RWPE2 (cell line): Measurements from ENCODE around the gene CDH1.
"Not testable (repeated sequence)": the region's sequence is repeated elsewhere in the genome, so short reads cannot be mapped to it uniquely, and the experiment has no call there.

Source experiments
- ATAC-seq: fragments of 200-7000 bp; cut with Tn5 transposase; 3 replicates; pipeline ENCODE4 v1.9.1; 2021; ENCODE audit warnings: low read depth
- DNase-seq: peaks from one replicate; pipeline ENCODE4 v3.0.0-alpha.2; 2020; ENCODE audit warnings: low spot score
- H3K27ac ChIP-seq: fragments of 450-650 bp; 2 replicates; pipeline ENCODE4 v1.5.1; 2017; ENCODE audit warnings: mild to moderate bottlenecking; ENCODE audit not compliant: poor library complexity, severe bottlenecking
- H3K27me3 ChIP-seq: fragments of 250-450 bp; sonication (Bioruptor Pico); 2 replicates; pipeline ENCODE4 v1.5.1; 2021; ENCODE audit warnings: mild to moderate bottlenecking, moderate library complexity; ENCODE audit not compliant: insufficient read depth, poor library complexity, severe bottlenecking
- H3K36me3 ChIP-seq: fragments of 250-450 bp; sonication (Bioruptor Pico); 2 replicates; pipeline ENCODE4 v1.5.1; 2020; ENCODE audit warnings: low read depth, mild to moderate bottlenecking, moderate library complexity
- H3K4me1 ChIP-seq: fragments of 250-450 bp; sonication (Bioruptor Pico); 2 replicates; pipeline ENCODE4 v1.5.1; 2021; ENCODE audit warnings: mild to moderate bottlenecking, moderate library complexity; ENCODE audit not compliant: insufficient read depth, poor library complexity, severe bottlenecking
- H3K4me3 ChIP-seq: fragments of 250-450 bp; sonication (Bioruptor Pico); 2 replicates; pipeline ENCODE4 v1.5.1; 2021; ENCODE audit warnings: mild to moderate bottlenecking, moderate library complexity; ENCODE audit not compliant: severe bottlenecking
- H3K9me3 ChIP-seq: fragments of 250-450 bp; sonication (Bioruptor Pico); 2 replicates; pipeline ENCODE4 v1.5.1; 2021; ENCODE audit warnings: mild to moderate bottlenecking, moderate library complexity; ENCODE audit not compliant: severe bottlenecking
- CTCF ChIP-seq: fragments of 450-650 bp; IDR thresholded peaks from one replicate; pipeline ENCODE4 v1.5.1; 2017; ENCODE audit warnings: mild to moderate bottlenecking, moderate library complexity; ENCODE audit not compliant: poor library complexity, severe bottlenecking

The CDH1 gene

GRCh38 chr16:68834550-68834949 lies 97.5 kb downstream of the CDH1 start:
- Histone ChIP-seq H3K27me3 (no peaks in the 10 kb centered on the region), H3K4me1 (no peaks in the 10 kb centered on the region), H3K36me3 (peaks cover 60% of the 10 kb centered on the region), H3K9me3 (no peaks in the 10 kb centered on the region), H3K4me3 (no peak overlapping the region), H3K27ac (no peak overlapping the region)
- no peak for TF ChIP-seq CTCF
- DNase-seq (no peak), ATAC-seq (no peak)

GRCh38 chr16:68835970-68836369 lies 98.9 kb downstream of the CDH1 start:
- Histone ChIP-seq H3K27me3 (no peaks in the 10 kb centered on the region), H3K27ac (no peak overlapping the region), H3K36me3 (peaks cover 49% of the 10 kb centered on the region), H3K9me3 (no peaks in the 10 kb centered on the region), H3K4me3 (no peak overlapping the region), H3K4me1 (no peaks in the 10 kb centered on the region)
- ATAC-seq (no peak), DNase-seq (no peak)
- TF ChIP-seq CTCF: no peak

GRCh38 chr16:68839831-68840230 lies 102.7 kb downstream of the CDH1 start:
- H3K4me1 ChIP-seq: no peaks in the 10 kb centered on the region
- DNase-seq (no peak), ATAC-seq (no peak)
- H3K4me3 ChIP-seq: no peak overlapping the region
- no peaks in the 10 kb centered on the region for H3K9me3 ChIP-seq
- no peaks in the 10 kb centered on the region for H3K27me3 ChIP-seq
- H3K27ac ChIP-seq: no peak overlapping the region
- no peak for TF ChIP-seq CTCF
- H3K36me3 ChIP-seq: peaks cover 11% of the 10 kb centered on the region

- Histone ChIP-seq H3K27ac (peak overlapping the region; percentile 61), H3K4me3 (peak overlapping the region; percentile 81)
- not testable (repeated sequence) for ATAC-seq, H3K4me1 ChIP-seq, DNase-seq, H3K36me3 ChIP-seq, H3K27me3 ChIP-seq, H3K9me3 ChIP-seq
These were observed 105.9 kb downstream of the CDH1 start for GRCh38 chr16:68842964-68843481.

DNA sequence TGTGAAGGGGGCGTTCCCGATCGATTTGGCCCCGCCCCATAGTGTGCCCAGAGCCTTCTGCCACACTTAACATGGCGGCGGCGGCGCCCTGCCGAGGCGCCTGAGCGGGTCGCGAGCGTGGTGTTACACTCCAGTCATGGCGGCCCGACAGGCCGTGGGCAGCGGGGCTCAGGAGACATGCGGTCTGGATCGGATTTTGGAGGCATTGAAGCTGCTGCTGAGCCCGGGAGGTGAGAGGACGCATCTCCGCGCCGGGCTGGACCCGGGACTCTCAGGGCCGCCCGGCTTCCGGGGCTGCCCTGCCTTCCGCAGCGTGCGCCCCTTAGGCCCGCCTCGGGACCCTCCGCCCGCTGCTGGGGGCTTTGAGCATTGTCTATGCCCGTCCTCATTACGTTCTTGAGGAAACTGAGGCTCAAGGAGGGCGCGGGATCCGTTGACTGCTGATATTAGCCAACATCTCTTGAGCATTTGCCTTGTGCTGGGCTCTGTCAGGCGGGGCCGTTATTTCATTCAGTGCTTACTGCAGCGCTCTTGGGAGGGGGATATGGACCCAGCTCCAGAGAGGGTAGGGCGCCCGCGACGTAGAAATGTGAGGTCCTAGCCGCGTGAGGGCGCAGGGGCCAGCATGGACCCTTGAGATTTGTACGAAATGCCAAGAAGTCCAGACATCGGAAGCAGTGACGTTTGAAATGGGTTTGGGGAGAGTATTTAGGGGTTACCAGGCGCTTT lies 106.6 kb downstream of the CDH1 start, which contains the start of gene TANGO6:
Gene TANGO6 (plus strand): TSS at position 50 of the 729 bp plus-strand sequence. CDS start 87 bp downstream, at position 137.
- Histone ChIP-seq H3K27ac (peak within 1 kb of the TSS; percentile 61), H3K4me1 (no peaks in the 10 kb centered on the region), H3K27me3 (no peaks in the 10 kb centered on the region), H3K36me3 (peaks cover 5% of the 10 kb centered on the region), H3K9me3 (no peaks in the 10 kb centered on the region), H3K4me3 (peak within 1 kb of the TSS; percentile 81)
- ATAC-seq (peak; percentile 88), DNase-seq (peak; percentile 84)
- peak; percentile 47 for TF ChIP-seq CTCF
